NOMO-1 treated with DMSO at 0.1 percent for 48 hours (cell line): ENCODE data around the gene TMEM107.

Experiments
- DNase-seq: peaks from one replicate; lab custom pipeline; 2025; ENCODE audit not compliant: unreplicated experiment; lab: John Stamatoyannopoulos, UW

TMEM107 gene

GRCh38 chr17:8151641-8152111 lies 24.5 kb downstream of the TMEM107 start:
- DNase-seq, result peak; percentile 9

DNA sequence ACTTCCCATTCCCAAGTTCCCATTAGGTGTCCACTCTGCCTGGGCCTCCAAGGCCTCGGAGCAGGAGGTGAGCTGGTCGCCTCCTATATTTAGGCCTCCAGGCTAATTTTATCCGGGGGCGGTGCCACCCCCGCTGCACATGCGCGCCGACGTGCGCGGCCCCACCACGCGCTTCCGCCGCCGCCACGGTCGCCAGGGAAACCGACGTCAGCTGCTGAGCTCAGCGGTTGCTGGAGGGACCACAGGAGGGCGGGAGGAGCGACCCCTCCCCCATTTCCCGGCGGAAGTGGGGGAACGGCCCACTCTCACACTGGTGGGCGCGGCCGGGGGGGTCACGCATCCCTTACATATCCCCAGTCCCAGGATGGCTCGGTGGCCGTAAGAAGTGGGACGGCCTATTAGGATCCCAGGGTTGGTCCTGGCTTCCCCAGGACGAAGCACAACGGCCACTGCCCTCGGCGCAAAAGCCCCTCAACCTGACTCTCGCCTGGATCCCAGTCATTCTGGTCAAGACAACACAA lies 25.0 kb downstream of the TMEM107 start:
- DNase-seq, result peak; percentile 54

- no peak for DNase-seq
Measured at GRCh38 chr17:8150194-8151119, 25.7 kb downstream of the TMEM107 start.

DNA sequence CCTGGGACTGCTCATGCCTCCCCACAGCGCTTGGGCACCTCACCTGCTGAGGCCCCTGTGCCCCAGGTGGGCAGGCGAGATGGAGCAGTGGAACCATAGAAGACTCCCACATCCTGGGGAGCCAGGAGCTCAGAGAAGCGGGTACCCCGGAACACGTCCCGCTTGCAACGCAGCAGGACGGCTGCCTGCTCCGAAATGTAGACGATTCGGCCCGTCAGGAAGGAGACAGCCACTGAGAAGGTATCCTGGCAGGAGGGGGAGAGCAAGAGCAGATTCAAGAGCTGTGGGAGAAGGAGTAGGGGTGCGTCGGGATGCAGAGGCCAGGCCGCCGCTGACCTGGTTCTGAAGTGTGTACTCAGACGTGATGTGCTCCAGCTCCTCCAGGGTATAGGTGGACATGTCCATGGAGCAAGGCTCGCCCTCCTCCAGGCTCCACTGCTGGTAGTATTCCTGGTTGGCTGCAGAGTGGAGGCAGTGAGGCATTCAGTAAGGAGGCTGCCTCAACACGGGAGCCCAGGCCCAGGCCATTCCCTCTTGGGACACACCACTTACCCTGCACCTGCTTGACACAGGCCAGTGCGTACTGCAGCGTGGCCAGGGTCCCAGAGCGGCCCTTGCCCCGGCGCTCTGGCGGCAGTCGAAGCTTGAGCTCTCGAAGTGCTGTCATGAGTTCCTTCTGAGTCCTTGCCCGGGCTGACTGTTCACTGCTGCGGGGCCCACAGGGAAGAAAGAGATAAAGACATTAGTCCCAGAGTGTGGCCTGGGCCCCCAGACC lies 26.6 kb downstream of the TMEM107 start:
- no peak for DNase-seq

DNA sequence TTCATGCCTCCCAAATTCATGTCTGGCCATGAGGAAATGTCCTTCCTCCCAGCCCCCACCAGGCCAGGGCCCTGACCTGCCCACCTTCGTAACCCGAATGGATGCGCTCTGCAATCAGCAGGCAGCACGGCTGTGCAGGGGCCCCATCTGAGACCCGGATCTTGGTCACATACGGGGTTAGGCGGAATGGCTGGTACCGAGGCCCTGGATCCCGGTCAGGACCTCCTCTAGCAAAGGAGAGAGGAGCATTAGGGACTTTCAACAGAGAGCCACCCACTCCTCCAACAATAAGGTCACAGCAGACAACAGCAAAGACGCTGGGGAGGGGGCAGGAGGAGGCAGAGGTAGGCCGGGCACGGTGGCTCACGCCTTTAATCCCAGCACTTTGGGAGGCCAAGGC lies 27.6 kb downstream of the TMEM107 start:
- DNase-seq, result no peak

DNA sequence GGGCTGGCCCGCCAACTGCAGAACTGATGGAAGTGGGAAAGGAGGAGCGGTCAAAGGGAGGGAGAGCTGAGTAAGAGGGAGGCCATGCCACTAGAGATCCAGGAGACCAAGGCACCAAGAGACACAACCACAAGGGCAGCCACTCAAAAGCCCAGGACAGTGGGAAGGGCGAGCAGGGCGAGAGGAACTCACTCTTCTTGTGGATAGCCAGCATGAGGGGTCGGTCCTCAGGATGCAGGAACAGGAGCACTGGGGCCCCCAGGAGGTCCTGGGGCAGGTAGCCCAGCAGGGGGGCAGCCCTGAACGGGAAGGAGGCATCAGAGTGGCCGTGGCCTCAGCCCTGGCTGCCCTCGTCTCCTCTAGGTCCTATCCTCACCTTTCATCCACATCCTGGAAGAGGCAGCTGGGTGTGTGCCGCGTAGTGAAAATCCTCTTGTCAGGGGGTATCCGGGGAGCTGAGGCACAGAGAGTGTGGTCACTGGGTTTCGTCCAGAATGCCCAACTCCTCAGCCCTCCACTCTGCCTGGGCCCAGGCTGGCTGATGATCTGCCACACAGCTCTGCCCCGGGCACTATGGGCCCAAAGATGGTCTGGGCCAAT lies 28.3 kb downstream of the TMEM107 start:
- DNase-seq, result no peak

- no peak for DNase-seq
Measured at GRCh38 chr17:8147141-8147804, 28.9 kb downstream of the TMEM107 start.

GRCh38 chr17:8146381-8147140 lies 29.6 kb downstream of the TMEM107 start:
- no peak for DNase-seq

DNA sequence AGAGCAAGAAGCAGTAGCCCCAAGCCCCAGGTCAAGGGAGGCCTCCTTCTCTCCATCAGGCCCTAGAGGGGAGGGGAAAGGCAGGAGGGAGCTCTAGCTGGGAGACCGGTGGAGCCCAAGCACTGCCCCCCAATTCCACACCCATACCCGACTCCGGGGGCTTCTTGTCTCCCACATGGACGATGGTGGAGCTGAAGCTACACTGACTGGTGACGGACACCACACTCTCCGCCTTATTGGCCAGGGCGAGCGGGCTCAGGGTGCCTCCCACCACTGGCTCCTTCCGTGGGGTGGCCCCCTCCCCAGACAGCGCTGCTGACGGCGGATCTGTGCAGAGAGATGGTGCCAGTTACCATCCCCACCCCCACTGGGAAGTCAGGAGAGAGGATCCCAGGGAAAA lies 30.4 kb downstream of the TMEM107 start:
- DNase-seq, result no peak

DNA sequence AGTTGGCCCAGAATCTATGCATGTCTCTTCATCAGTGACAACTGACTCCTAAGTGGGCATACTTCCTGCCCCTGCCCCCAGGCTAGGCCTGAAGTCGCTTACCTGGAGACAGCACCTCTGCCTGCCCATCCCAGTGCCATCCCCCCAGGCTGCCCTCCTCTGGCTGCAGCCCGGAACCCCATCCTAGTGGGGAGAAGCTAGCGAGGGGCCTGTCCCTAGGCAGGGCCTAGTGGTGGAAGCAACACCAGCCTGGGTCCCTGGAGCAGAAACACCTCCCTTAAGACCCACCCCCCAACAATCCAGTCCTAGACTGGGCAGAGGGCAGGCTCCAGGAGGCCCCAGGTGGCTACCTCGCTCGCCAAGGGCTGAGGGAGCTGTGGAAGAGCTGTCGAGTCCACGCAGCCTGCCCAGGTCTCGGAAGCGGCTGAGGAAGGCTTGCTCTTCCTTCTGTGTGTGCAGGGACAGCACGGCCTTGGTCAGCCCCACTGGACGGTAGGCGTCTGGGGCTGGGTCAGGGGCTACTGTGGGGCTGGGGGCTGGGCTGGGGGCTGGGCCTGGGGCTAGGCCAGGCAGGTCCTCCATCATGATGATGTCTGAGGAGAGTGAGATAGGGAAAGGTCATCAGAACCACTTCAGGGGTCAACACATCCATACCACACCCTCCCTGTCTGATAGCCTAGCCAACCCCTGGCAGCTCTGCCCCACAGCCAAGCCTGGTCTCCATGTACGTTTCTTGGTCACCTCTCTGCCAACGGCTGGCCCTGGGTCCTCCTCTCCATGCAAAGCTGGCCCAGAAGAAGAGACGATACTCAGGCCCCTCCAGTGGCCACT lies 31.6 kb downstream of the TMEM107 start:
- no peak for DNase-seq

DNA sequence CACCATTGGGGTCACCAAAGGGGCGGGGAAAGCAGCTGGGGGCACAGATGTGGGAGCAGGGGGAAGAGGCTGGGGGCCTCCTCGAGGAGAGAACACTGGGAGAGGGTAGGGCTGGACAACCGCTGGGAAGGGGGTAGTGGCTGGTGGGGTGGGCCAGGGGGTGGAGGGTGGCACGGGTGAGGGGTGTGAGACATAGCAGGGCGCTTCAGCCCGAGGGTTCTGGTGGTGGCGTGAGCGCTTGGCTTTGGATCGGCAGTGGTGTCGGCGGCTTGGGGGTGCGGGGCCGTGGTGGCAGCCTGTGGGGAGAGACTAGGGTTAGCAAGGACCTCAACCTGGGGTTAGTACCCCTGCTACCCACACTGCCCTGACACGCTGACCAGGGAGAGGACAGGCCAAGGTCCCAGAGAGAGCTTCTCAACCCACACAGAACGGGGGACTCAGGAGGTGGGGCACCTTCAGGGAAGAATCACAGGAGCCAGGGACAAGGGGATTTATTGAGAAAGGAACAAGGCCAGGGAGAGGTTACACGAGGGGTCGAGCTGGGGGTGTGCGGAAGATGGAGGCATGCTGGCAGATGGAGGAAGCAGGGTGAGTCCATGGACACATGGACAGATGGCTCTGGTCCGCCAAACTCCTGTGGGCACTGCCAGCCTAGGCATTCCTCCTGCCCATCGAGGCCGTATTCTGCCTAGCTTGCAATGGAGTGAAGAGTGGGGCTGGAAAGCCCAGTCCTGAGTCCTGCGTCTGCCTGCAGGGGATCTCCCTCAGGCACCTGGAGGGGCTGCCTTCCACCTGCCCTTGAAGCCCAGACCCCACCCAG lies 32.4 kb downstream of the TMEM107 start:
- no peak for DNase-seq

DNA sequence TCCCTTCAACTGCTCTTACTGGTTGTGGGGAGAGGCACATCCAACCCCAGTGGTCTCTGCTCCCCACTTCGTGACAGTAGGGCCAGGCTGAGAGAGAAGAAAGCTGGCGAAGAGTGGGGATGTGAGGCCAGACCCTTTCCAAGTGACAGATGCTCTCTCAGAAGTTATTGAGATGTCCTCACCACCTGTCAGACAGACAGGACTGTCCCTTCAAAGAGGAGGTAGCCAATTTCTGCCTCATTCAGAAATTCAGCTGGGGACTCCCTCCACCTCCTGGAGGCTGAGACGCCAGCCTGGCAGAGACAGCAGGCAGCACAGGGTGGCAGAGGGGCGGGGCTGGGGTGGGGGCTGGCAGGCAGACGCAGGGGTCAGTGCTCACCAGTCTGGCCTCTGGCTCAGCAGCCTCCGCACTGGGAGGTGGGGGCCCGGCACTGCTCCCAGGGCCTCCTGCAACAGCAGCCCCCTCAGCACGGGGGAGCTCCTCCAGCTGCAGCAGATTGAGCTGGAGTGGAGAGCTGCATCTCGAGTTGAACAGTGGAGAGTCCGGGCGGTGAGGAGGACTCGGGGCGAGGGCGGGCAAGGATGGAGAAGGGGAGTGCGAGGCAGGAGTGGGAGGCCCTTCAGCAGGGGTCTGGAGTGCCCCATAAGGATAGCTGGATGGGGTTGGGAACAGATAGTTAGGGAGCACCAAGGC lies 33.1 kb downstream of the TMEM107 start:
- no peak for DNase-seq

DNA sequence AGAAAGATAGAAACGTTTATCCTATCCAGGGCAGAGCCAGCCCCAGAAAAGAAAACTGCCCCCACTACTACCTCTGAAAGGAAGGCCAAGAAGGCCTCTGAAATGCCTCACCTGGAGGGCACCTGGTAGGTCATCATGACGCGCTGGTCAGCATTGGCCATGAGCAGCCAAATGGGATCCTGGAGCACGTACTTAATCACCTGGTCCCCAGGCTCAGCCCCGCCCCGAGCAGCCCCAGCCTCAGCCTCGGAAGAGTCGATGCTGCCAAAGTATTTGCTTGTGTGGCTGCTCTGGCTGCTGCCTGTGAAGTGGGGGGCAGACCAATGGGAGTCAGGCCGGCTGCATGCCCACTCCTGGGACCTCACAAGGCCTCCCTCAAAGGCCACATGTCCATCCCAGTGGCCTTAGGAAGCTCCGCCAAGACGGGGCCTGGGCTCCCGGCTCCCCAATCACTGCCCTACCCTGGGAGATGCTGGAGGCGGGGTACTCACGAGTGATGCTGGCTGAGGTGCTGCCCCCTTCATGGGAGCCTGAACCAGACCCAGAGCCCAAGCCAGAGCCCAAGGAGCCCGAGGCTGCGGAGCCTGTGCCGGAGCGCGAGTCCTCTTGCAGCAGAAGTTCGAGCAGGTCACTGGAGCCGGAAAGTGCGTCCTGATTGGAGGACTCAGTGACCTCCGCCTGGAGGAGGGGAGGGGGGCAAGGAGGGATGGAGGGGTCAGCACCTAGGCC lies 33.9 kb downstream of the TMEM107 start:
- DNase-seq, result no peak

- DNase-seq, result no peak
Measured at GRCh38 chr17:8141741-8142140, 34.4 kb downstream of the TMEM107 start.

- no peak for DNase-seq
Measured at GRCh38 chr17:8141045-8141444, 35.1 kb downstream of the TMEM107 start.

GRCh38 chr17:8140065-8141029 lies 35.8 kb downstream of the TMEM107 start:
- no peak for DNase-seq
